Endothelial cell of umbilical vein (primary cell): ENCODE measurements around the gene ASXL2. TPM values are rescaled to one million over a fixed set of nuclear protein-coding genes. Genes with fewer than 3 reads are reported as not detected.

Source experiments
- BruUV-seq: library from RNA; stranded (reverse); fragments of 400-500 nt; replicated peaks from 2 replicates; lab custom pipeline; 2021; lab: Mats Ljungman, UMichigan
- CTCF ChIA-PET: fragments of 300-600, 350-600 bp; sonication (Branson Sonifier 250); formaldehyde crosslinking; loops from one replicate; lab custom pipeline; 2021; ENCODE audit warnings: antibody characterized with exemption, inconsistent platforms; lab: Charles Lee
- POLR2A ChIA-PET: fragments of 300-600, 350-600 bp; sonication (Branson Sonifier 250); formaldehyde crosslinking; loops from one replicate; lab custom pipeline; 2021; ENCODE audit warnings: antibody characterized with exemption, inconsistent platforms; lab: Charles Lee
- DNase-seq: peaks from one replicate; pipeline ENCODE4 v3.0.0-alpha.2; 2011; ENCODE audit warnings: low read depth, low spot score
- FAIRE-seq: peaks from 2 replicates; lab custom pipeline; 2011; peaks lifted over from hg19 to GRCh38; lab: Jason Lieb, UNC
- H2AFZ ChIP-seq: 2 replicates; pipeline ENCODE4 v1.6.0; 2012; ENCODE audit warnings: low read depth, low read length, control low read depth, inconsistent platforms
- H3K27ac ChIP-seq: 2 replicates; pipeline ENCODE4 v1.5.1; 2011; ENCODE audit warnings: low read depth, mild to moderate bottlenecking, control low read depth, low read length, moderate library complexity; ENCODE audit not compliant: insufficient read depth
- H3K27me3 ChIP-seq, 2 experiments: 2 replicates each; pipeline versions ENCODE4 v1.6.0 to v1.6.1; 2011; ENCODE audit warnings: low read length in 2 of 2, mixed read lengths in 1 of 2; ENCODE audit not compliant: control insufficient read depth in 2 of 2, insufficient read depth in 2 of 2
- H3K36me3 ChIP-seq, 2 experiments: 2 replicates in 1 of 2; 3 replicates in 1 of 2; pipeline ENCODE4 v1.5.1; 2011; ENCODE audit warnings: low read length in 2 of 2, mild to moderate bottlenecking in 1 of 2, moderate library complexity in 1 of 2; ENCODE audit not compliant: control insufficient read depth in 2 of 2, insufficient read depth in 2 of 2; ENCODE audit errors: extremely low read depth in 1 of 2
- H3K4me1 ChIP-seq: 3 replicates; pipeline ENCODE4 v1.5.1; 2011; ENCODE audit warnings: mild to moderate bottlenecking, low read length; ENCODE audit not compliant: control insufficient read depth, insufficient read depth; ENCODE audit errors: extremely low read depth
- H3K4me2 ChIP-seq: 2 replicates; pipeline ENCODE4 v1.6.1; 2011; ENCODE audit warnings: low read length, control low read depth, mixed read lengths; ENCODE audit not compliant: insufficient read depth
- H3K4me3 ChIP-seq, 3 experiments: fragments of 200-600 bp in 1 of 3; sonication (generic), shearing (Covaris generic) in 1 of 3; replicated peaks in 1 of 3; 2 replicates each; pipeline ENCODE4 v1.5.1; 2011 to 2016; ENCODE audit warnings: control low read depth in 3 of 3, low read length in 3 of 3, mild to moderate bottlenecking in 2 of 3, inconsistent platforms in 1 of 3, low read depth in 1 of 3, moderate library complexity in 1 of 3; ENCODE audit not compliant: insufficient read depth in 1 of 3
- H3K79me2 ChIP-seq: 2 replicates; pipeline ENCODE4 v1.6.0; 2012; ENCODE audit warnings: low read length, inconsistent platforms; ENCODE audit not compliant: control insufficient read depth, insufficient read depth
- H3K9ac ChIP-seq: replicated peaks from 2 replicates; pipeline ENCODE3; 2011; ENCODE audit warnings: low read length, control low read depth; ENCODE audit not compliant: insufficient read depth; ENCODE audit errors: extremely low read depth
- H3K9me1 ChIP-seq: replicated peaks from 3 replicates; pipeline ENCODE4 v1.6.0; 2011; ENCODE audit warnings: mild to moderate bottlenecking, low read length; ENCODE audit not compliant: control insufficient read depth, insufficient read depth; ENCODE audit errors: extremely low read depth
- H3K9me3 ChIP-seq: replicated peaks from 2 replicates; pipeline ENCODE4 v1.5.1; 2012; ENCODE audit warnings: low read length, inconsistent platforms; ENCODE audit not compliant: control insufficient read depth, insufficient read depth
- H4K20me1 ChIP-seq: replicated peaks from 2 replicates; pipeline ENCODE3; 2011; ENCODE audit warnings: mild to moderate bottlenecking, low read length; ENCODE audit not compliant: control insufficient read depth, insufficient read depth; ENCODE audit errors: extremely low read depth
- EZH2 ChIP-seq: IDR thresholded peaks from 2 replicates; pipeline ENCODE4 v1.6.1; 2012; ENCODE audit warnings: borderline replicate concordance, low read depth, mild to moderate bottlenecking, moderate library complexity, low read length, inconsistent platforms; ENCODE audit not compliant: severe bottlenecking
- FOS ChIP-seq: IDR thresholded peaks from 2 replicates; pipeline ENCODE4 v1.6.1; 2011; ENCODE audit warnings: mild to moderate bottlenecking, low read length, moderate library complexity, borderline replicate concordance; ENCODE audit not compliant: insufficient read depth
- GATA2 ChIP-seq: IDR thresholded peaks from 2 replicates; pipeline ENCODE4 v1.7.0; 2011; ENCODE audit warnings: low read depth, mild to moderate bottlenecking, moderate library complexity, mixed read lengths, low read length; ENCODE audit not compliant: insufficient read length, insufficient read depth
- JUN ChIP-seq: IDR thresholded peaks from 2 replicates; pipeline ENCODE4 v1.6.1; 2011; ENCODE audit warnings: borderline replicate concordance, low read depth; ENCODE audit not compliant: insufficient read length, insufficient read depth
- MYC ChIP-seq: IDR thresholded peaks from one replicate; pipeline ENCODE4 v1.6.1; 2011; ENCODE audit warnings: mild to moderate bottlenecking, low read depth, low read length
- POLR2A ChIP-seq: IDR thresholded peaks from 2 replicates; pipeline ENCODE4 v1.6.1; 2012; ENCODE audit warnings: low read depth, mild to moderate bottlenecking, control low read depth, low read length
- POLR2AphosphoS5 ChIP-seq: IDR thresholded peaks from 2 replicates; pipeline ENCODE4 v1.6.1; 2012; ENCODE audit warnings: low read depth, mild to moderate bottlenecking, control low read depth, low read length, moderate library complexity; ENCODE audit not compliant: insufficient read depth
- dilution Hi-C: fragments of 300-500 bp; cut with MboI; formaldehyde crosslinking; loops from one replicate; pipeline ENCODE4 v1.15.0; 2019; ENCODE audit warnings: low sequenced_read_pairs; ENCODE audit not compliant: extremely low pct_ligation_motif_present
- intact Hi-C: fragments of 100-400 bp; cut with micrococcal nuclease; formaldehyde crosslinking; loops from one replicate; pipeline ENCODE4 v1.10.0; 2022
- polyA plus RNA-seq, 4 experiments: library from polyadenylated mRNA; depleted of rRNA in 3 of 4; stranded (reverse) in 3 of 4; unstranded in 1 of 4; fragments of >200 nt; gene quantifications; 2 replicates each; pipeline versions ENCODE4 v1.2.1 to v1.2.3, GENCODE V29; 2011 to 2012; ENCODE audit warnings: missing spikeins in 1 of 4
- total RNA-seq: library from RNA; stranded (reverse); gene quantifications from 2 replicates; pipeline ENCODE4 v1.2.3, GENCODE V29; 2021
- TF ChIP-seq, protein P1 (sequence below), 2 donors: IDR thresholded peaks; 1 replicate in 1 of 2; 2 replicates in 1 of 2; pipeline ENCODE4 v1.5.1; 2011; ENCODE audit warnings: low read length in 2 of 2, mild to moderate bottlenecking in 2 of 2, moderate library complexity in 2 of 2, control low read depth in 1 of 2, inconsistent platforms in 1 of 2, low read depth in 1 of 2; ENCODE audit not compliant: insufficient read depth in 1 of 2; ENCODE audit errors: extremely low read depth in 1 of 2
- TF ChIP-seq, protein P2 (sequence below): IDR thresholded peaks from 2 replicates; pipeline ENCODE4 v1.6.1; 2011; ENCODE audit not compliant: insufficient read depth, insufficient read length

Gene ASXL2
- total and polyA plus RNA-seq, 2 donors (not counting 3 experiments of a cell fraction or from before 2014, with no cell fraction given) = 6.1 to 33.8 TPM

DNA sequence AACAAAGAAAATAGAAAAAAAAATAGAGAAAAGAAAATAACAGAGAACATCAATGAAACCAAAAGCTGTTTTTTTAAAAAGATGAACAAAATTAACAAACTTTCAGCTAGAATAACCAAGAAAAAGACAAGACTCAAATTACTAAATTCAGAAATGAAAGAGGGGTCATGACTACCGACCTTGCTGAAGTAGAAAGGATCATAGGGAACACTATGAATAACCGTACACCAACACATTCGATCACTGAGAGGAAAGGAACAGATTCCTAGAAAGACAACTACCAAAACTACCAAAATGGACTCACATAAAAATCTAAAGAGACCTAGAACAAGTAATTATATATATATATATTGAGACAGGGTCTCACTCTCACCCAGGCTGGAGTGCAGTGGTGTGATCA lies 167.5 kb downstream of the ASXL2 start:
- ChIA-PET CTCF (interaction anchor here (1.1 to 3.5 kb wide), 2 partner anchors 11 kb away, joined by 4 to 32 read pairs; no protein-coding TSS in a partner anchor), POLR2A (interaction anchor here (0.6 kb wide), 1 partner anchor 123 kb away, joined by 4 read pairs; no protein-coding TSS in a partner anchor)
- Histone ChIP-seq H3K4me3 (no peak overlapping the region), H3K27me3 (peaks cover 3% of the 10 kb centered on the region in 2 experiments), H3K9ac (no peak overlapping the region), H2AFZ (no peak overlapping the region), H3K79me2 (no peaks in the 10 kb centered on the region), H3K27ac (no peak overlapping the region), H3K36me3 (no peaks in the 10 kb centered on the region), H4K20me1 (no peaks in the 10 kb centered on the region), H3K9me3 (no peaks in the 10 kb centered on the region), H3K4me2 (no peak overlapping the region), H3K4me1 (no peaks in the 10 kb centered on the region), H3K9me1 (no peaks in the 10 kb centered on the region)
- BruUV-seq = no TSS peak
- TF ChIP-seq JUN (no peak), MYC (no peak), FOS (no peak), GATA2 (no peak), POLR2AphosphoS5 (no peak), POLR2A (no peak), EZH2 (no peak)
- TF ChIP-seq, protein P1, sequence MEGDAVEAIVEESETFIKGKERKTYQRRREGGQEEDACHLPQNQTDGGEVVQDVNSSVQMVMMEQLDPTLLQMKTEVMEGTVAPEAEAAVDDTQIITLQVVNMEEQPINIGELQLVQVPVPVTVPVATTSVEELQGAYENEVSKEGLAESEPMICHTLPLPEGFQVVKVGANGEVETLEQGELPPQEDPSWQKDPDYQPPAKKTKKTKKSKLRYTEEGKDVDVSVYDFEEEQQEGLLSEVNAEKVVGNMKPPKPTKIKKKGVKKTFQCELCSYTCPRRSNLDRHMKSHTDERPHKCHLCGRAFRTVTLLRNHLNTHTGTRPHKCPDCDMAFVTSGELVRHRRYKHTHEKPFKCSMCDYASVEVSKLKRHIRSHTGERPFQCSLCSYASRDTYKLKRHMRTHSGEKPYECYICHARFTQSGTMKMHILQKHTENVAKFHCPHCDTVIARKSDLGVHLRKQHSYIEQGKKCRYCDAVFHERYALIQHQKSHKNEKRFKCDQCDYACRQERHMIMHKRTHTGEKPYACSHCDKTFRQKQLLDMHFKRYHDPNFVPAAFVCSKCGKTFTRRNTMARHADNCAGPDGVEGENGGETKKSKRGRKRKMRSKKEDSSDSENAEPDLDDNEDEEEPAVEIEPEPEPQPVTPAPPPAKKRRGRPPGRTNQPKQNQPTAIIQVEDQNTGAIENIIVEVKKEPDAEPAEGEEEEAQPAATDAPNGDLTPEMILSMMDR (IDR thresholded peaks at IDR 0.05; ENCODE audit: extremely low read depth in 1 of 2, insufficient read depth in 1 of 2, low read depth in 1 of 2, low read length in 2 of 2) = no peak
- TF ChIP-seq, protein P2, sequence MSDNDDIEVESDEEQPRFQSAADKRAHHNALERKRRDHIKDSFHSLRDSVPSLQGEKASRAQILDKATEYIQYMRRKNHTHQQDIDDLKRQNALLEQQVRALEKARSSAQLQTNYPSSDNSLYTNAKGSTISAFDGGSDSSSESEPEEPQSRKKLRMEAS = no peak
- dilution Hi-C loops = no loop called here
- intact Hi-C loops = no loop called here
- no peak for DNase-seq
- no peak for FAIRE-seq
